ENCODE measurements around the gene SRC. TPM values are rescaled to one million over a fixed set of nuclear protein-coding genes. Genes with fewer than 3 reads are reported as not detected.

SRC gene
- total and polyA plus RNA-seq, 7 experiments from 2014 or later = 0.63 to 26.6 (median 2.9) TPM

DNA sequence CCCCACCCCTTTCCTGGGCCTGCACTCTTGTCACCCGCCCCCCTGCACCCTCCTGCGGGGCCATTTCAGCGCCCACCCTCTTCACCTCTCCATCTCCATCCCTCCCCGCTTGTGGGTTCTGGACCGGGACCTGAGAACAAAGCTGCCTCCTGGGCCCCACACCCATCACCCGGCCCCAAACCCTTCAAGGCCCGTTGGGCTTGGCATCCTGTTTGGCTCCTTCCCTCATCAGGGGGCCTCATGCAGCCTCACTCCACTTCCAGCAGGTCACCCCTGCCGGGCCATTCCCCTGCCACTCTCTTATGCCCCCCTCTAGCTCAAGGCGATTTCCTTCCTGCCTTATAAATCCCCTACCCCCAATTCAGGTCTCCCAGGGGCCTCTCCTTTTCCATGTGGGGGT is 67.4 kb downstream of the SRC start:
- no peak for DNase-seq
- ChIA-PET POLR2A (no interaction called here), CTCF (no interaction called here)
- intact Hi-C loops (cut with micrococcal nuclease) = no loop called here
- H3K4me3 ChIP-seq (ENCODE audit: low read length) = no peak overlapping the region
- peaks cover 0 to 2% (median 0%) of the 10 kb centered on the region in 11 donors for H3K9me3 Mint-ChIP-seq
- H3K4me1 ChIP-seq (ENCODE audit: control insufficient read depth in 2 of 2, insufficient read depth in 2 of 2, low read length in 2 of 2) = peaks cover 0 to 14% of the 10 kb centered on the region in 2 donors
- peaks cover 0 to 11% (median 3%) of the 10 kb centered on the region in 7 donors for H3K4me1 Mint-ChIP-seq
- H3K4me3 Mint-ChIP-seq = peak overlapping the region in 4 of 10 donors; percentile 27 to 71 (median 58)
- H3K36me3 ChIP-seq (ENCODE audit: control insufficient read depth in 2 of 3, insufficient read depth in 3 of 3, low read length in 3 of 3) = no peaks in the 10 kb centered on the region
- ATAC-seq = no peak
- H3K27me3 Mint-ChIP-seq = peaks cover 17 to 29% (median 21%) of the 10 kb centered on the region in 5 donors
- no peaks in the 10 kb centered on the region for H3K9me3 ChIP-seq (ENCODE audit: control insufficient read depth in 2 of 3, low read length in 3 of 3)
- no peaks in the 10 kb centered on the region for H3K36me3 Mint-ChIP-seq
- H3K27ac Mint-ChIP-seq = peak overlapping the region in 2 of 9 donors; percentile 14 to 65
- H3K27ac ChIP-seq (ENCODE audit: low read depth, low read length) = no peak overlapping the region
- H3K27me3 ChIP-seq (ENCODE audit: control insufficient read depth in 2 of 2, insufficient read depth in 2 of 2, low read length in 2 of 2) = no peaks in the 10 kb centered on the region

DNA sequence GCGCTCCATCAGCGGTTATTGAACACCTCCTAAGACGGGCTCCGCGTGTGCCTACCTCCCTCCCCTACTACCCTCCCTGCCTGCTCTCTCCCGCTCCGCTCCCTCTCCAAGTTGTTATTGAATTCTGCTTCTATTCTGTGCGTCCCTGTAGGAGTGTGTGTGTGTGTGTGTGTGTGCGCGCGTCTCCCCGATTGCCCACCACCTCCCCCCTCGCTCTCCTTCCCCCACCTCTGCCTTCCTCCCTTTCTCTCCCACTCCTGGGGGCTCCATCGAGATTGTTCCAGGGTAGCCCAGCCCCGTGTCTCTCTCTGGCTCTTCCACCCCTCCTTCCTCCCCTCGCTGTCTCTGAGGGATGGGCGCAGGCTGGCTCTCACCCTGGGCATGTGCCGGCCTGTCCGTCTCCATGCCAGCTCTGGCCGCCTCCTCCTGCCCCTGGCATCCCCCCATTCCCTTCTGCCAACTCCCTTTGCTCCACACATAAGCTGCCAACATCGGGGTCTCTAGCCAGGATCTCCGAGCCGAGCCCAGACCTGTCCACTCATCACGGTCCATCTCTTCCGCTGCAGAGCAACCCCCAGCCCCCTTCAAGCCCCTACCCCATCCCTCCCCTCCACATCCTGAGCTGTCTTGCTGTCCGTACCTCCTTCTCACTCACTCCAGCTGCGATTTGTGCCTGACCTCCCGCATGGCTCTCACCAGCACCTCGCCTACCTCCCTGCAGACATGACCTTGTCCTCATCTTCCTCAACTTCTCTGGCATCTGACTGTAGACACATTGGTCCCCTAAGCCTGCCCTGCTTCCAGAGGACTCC is 68.5 kb downstream of the SRC start:
- Mint-ChIP-seq H3K27ac (no peak overlapping the region), H3K27me3 (peaks cover 9 to 19% (median 10%) of the 10 kb centered on the region in 5 donors), H3K4me1 (peaks cover 0 to 9% (median 0%) of the 10 kb centered on the region in 7 donors), H3K4me3 (peak overlapping the region in 1 of 10 donors; percentile 14), H3K36me3 (no peaks in the 10 kb centered on the region), H3K9me3 (peaks cover 0 to 2% (median 0%) of the 10 kb centered on the region in 11 donors)
- ChIA-PET POLR2A (no interaction called here), CTCF (no interaction called here)
- ATAC-seq (no peak), DNase-seq (no peak)
- Histone ChIP-seq H3K4me3 (ENCODE audit: low read length) (no peak overlapping the region), H3K36me3 (ENCODE audit: control insufficient read depth in 2 of 3, insufficient read depth in 3 of 3, low read length in 3 of 3) (no peaks in the 10 kb centered on the region), H3K4me1 (ENCODE audit: control insufficient read depth in 2 of 2, insufficient read depth in 2 of 2, low read length in 2 of 2) (peaks cover 0 to 14% of the 10 kb centered on the region in 2 donors), H3K27me3 (ENCODE audit: control insufficient read depth in 2 of 2, insufficient read depth in 2 of 2, low read length in 2 of 2) (no peaks in the 10 kb centered on the region), H3K9me3 (ENCODE audit: control insufficient read depth in 2 of 3, low read length in 3 of 3) (no peaks in the 10 kb centered on the region), H3K27ac (ENCODE audit: low read depth, low read length) (no peak overlapping the region)
- intact Hi-C loops (cut with micrococcal nuclease) = no loop called here

DNA sequence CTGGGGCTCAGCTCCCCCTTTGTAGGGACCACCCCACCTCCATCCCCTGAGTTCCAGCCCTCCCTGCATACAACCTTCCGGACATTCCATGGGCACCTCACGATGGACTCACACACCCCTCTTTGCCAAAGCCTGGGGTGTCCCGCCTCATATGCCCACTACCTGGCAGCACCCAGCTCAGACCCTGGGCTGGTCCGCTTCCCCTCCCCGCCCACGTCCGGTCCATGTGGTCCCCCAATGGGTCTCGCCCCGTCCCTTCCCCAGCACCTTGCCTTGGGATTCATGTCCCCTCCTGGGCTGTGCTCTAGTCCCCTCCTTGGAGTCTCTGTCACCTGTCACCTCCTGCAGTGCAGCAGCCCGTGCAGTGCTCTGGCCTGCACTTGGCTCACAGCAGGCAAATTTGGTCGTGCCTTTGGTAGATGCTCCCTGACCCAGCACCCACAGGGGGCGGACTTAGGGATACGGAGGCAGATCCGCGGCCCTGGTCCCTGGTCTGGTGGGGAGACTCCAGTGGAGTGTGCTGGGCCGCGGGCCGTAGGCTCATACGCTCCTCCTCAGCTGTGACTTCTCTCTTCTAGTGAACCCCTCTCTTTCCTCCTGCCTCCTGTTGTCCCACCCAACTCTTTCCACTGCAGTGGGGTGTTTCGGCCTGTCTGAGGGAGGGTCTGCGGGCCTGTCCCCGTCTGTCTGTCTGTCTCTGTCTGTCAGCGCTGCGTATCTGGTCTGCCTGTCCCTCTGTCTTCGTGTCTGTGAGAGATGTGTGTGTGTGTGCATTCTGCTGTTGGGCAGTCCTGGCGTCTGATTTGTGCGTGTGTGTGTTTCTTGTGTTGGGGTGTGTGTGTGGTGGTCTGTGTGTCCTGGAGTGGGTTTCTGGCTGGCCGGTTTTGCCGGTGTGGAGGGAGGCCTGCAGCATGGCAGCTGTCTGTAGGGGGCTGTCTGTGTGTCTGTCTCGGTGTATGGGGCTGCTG is 69.5 kb downstream of the SRC start:
- intact Hi-C loops (cut with micrococcal nuclease) = no loop called here
- no peaks in the 10 kb centered on the region for H3K9me3 ChIP-seq (ENCODE audit: control insufficient read depth in 2 of 3, low read length in 3 of 3)
- no peak overlapping the region for H3K27ac ChIP-seq (ENCODE audit: low read depth, low read length)
- POLR2A ChIA-PET = no interaction called here
- Mint-ChIP-seq H3K27me3 (peaks cover under 1 to 10% (median 5%) of the 10 kb centered on the region in 5 donors), H3K36me3 (no peaks in the 10 kb centered on the region), H3K27ac (no peak overlapping the region), H3K4me3 (peak overlapping the region in 1 of 10 donors; percentile 14), H3K9me3 (peaks cover 0 to 2% (median 0%) of the 10 kb centered on the region in 11 donors), H3K4me1 (peaks cover 0 to 5% (median 0%) of the 10 kb centered on the region in 7 donors)
- ATAC-seq = no peak
- no peaks in the 10 kb centered on the region for H3K27me3 ChIP-seq (ENCODE audit: control insufficient read depth in 2 of 2, insufficient read depth in 2 of 2, low read length in 2 of 2)
- peaks cover 0 to 14% of the 10 kb centered on the region in 2 donors for H3K4me1 ChIP-seq (ENCODE audit: control insufficient read depth in 2 of 2, insufficient read depth in 2 of 2, low read length in 2 of 2)
- no peak overlapping the region for H3K4me3 ChIP-seq (ENCODE audit: low read length)
- H3K36me3 ChIP-seq (ENCODE audit: control insufficient read depth in 2 of 3, insufficient read depth in 3 of 3, low read length in 3 of 3) = no peaks in the 10 kb centered on the region
- CTCF ChIA-PET = no interaction called here
- DNase-seq = no peak

DNA sequence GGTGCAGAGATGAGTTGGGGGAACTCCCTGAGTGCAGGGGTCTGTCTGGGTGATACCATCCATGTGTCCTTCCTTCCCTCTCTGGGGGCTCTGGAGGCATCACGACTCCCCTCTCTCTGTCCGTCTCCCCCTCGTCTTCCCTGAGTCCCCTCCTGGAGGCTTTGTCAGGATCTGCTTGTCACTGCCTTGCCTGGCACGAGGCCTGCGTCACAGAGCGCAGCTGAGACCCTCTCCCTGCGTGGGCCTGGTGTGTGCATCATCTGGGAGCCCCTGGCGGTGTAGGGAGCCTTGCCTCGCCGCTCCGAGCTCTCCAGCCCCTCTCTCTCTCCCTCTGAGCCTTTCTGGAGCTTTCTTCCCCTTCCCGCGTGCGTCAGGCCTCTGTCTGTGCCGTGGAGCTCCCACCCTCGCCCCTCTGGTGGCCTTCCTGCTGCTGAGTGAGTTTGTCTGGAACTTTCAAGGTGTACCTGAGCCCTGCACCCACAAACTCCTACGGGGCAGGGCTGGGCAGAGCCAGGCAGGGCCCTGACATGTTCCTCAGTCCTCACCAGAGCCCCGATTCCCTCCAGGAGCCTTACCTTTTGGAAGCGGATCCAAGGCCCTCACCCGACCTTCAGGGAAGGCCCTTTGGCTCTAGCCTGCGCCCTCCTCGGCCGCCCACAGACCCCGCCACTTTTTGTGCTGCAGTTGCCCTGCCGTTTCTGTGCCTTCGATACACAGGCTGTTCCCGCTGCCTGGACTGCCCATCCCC is 70.3 kb downstream of the SRC start:
- Mint-ChIP-seq H3K9me3 (peaks cover 0 to 2% (median 0%) of the 10 kb centered on the region in 11 donors), H3K27me3 (peaks cover 0 to 16% (median 11%) of the 10 kb centered on the region in 5 donors), H3K4me3 (no peak overlapping the region), H3K36me3 (no peaks in the 10 kb centered on the region), H3K4me1 (peaks cover 0 to 5% (median 0%) of the 10 kb centered on the region in 7 donors), H3K27ac (no peak overlapping the region)
- peaks cover 0 to 7% of the 10 kb centered on the region in 2 donors for H3K4me1 ChIP-seq (ENCODE audit: control insufficient read depth in 2 of 2, insufficient read depth in 2 of 2, low read length in 2 of 2)
- no peak overlapping the region for H3K4me3 ChIP-seq (ENCODE audit: low read length)
- no peaks in the 10 kb centered on the region for H3K9me3 ChIP-seq (ENCODE audit: control insufficient read depth in 2 of 3, low read length in 3 of 3)
- H3K27me3 ChIP-seq (ENCODE audit: control insufficient read depth in 2 of 2, insufficient read depth in 2 of 2, low read length in 2 of 2) = no peaks in the 10 kb centered on the region
- intact Hi-C loops (cut with micrococcal nuclease) = no loop called here
- CTCF ChIA-PET = no interaction called here
- DNase-seq = no peak
- H3K36me3 ChIP-seq (ENCODE audit: control insufficient read depth in 2 of 3, insufficient read depth in 3 of 3, low read length in 3 of 3) = no peaks in the 10 kb centered on the region
- ATAC-seq = no peak
- no peak overlapping the region for H3K27ac ChIP-seq (ENCODE audit: low read depth, low read length)
- POLR2A ChIA-PET = no interaction called here

DNA sequence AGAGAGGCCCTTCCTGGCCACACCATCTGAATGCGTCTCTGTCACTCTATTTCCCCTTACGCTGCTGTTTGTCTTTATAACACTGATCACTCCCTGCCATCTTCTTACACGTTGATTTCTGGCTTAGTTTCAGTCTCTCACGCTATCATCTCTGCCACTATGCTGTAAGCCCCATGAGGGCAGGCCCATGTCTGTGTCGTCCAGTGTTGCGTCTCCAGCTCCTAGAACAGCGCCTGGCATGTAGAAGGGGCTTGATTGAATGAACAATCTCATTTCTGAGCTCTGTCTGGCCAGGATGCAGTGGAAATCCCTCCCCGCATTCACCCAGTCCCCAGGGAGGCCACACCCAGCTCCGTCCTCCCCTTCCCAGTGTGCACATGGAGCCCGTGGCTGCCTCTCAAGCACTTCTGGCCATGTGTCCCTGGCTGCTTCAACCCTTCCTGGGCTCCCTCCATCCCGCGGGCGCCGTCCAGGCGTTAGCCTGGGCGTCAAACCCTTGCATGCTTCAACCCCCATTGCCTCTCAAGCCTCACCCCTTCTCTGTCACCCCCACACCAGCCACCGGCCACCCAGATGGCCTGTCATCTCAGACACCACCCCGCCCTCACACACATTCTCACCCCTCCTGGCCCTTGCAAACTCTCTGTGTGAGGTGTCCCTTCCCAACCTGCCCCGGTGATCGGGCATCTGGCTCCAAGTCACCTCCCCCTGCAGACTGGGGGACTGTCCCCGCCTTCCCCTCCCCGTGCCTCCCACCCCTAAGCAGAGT is 71.1 kb downstream of the SRC start:
- Histone ChIP-seq H3K36me3 (ENCODE audit: control insufficient read depth in 2 of 3, insufficient read depth in 3 of 3, low read length in 3 of 3) (no peaks in the 10 kb centered on the region), H3K27me3 (ENCODE audit: control insufficient read depth in 2 of 2, insufficient read depth in 2 of 2, low read length in 2 of 2) (no peaks in the 10 kb centered on the region), H3K4me1 (ENCODE audit: control insufficient read depth in 2 of 2, insufficient read depth in 2 of 2, low read length in 2 of 2) (peaks cover 0 to 3% of the 10 kb centered on the region in 2 donors), H3K27ac (ENCODE audit: low read depth, low read length) (no peak overlapping the region), H3K9me3 (ENCODE audit: control insufficient read depth in 2 of 3, low read length in 3 of 3) (no peaks in the 10 kb centered on the region), H3K4me3 (ENCODE audit: low read length) (no peak overlapping the region)
- H3K27ac Mint-ChIP-seq = no peak overlapping the region
- CTCF ChIA-PET = no interaction called here
- POLR2A ChIA-PET = no interaction called here
- peaks cover 0 to 20% (median 15%) of the 10 kb centered on the region in 5 donors for H3K27me3 Mint-ChIP-seq
- no peak for DNase-seq
- H3K4me3 Mint-ChIP-seq = peak overlapping the region in 1 of 10 donors; percentile 21
- H3K9me3 Mint-ChIP-seq = peaks cover 0 to 2% (median 0%) of the 10 kb centered on the region in 11 donors
- no peaks in the 10 kb centered on the region for H3K36me3 Mint-ChIP-seq
- no peak for ATAC-seq
- peaks cover 0 to 9% (median 5%) of the 10 kb centered on the region in 7 donors for H3K4me1 Mint-ChIP-seq
- intact Hi-C loops (cut with micrococcal nuclease) = no loop called here

All from naive thymus-derived CD4-positive, alpha-beta T cell (primary cell).